Type B pancreatic cell (in vitro differentiated cells): ENCODE measurements around the gene FDPS. TPM values are rescaled to one million over a fixed set of nuclear protein-coding genes. Genes with fewer than 3 reads are reported as not detected.

Experiments used
- DNase-seq: peaks from one replicate; pipeline ENCODE4 v3.0.0; 2021; ENCODE audit warnings: mixed read lengths; ENCODE audit not compliant: unreplicated experiment; ENCODE audit errors: extremely low spot score
- H3K27ac Mint-ChIP-seq: 2 replicates; pipeline ENCODE4 v1.8.0; 2021; ENCODE audit warnings: mild to moderate bottlenecking, mixed read lengths
- H3K27me3 Mint-ChIP-seq: 2 replicates; pipeline ENCODE4 v1.8.0; 2021; ENCODE audit warnings: mixed read lengths
- H3K36me3 Mint-ChIP-seq: 2 replicates; pipeline ENCODE4 v1.8.0; 2021; ENCODE audit warnings: mixed read lengths
- H3K4me1 Mint-ChIP-seq: one replicate; pipeline ENCODE4 v1.8.0; 2021; ENCODE audit warnings: mixed read lengths; ENCODE audit not compliant: unreplicated experiment
- H3K4me3 Mint-ChIP-seq: 2 replicates; pipeline ENCODE4 v1.8.0; 2021; ENCODE audit warnings: mild to moderate bottlenecking, mixed read lengths
- H3K9me3 Mint-ChIP-seq: 2 replicates; pipeline ENCODE4 v1.8.0; 2021; ENCODE audit warnings: mixed read lengths
- total RNA-seq: library from RNA; stranded (reverse); gene quantifications from 2 replicates; pipeline ENCODE4 v1.2.1, GENCODE V29; 2021; ENCODE audit warnings: low replicate concordance
- TF ChIP-seq, protein P1 (sequence below): fragments of 200-600 bp; sonication (generic); conservative IDR thresholded peaks from 2 replicates; pipeline ENCODE4 v1.5.0; 2021; ENCODE audit warnings: antibody characterized with exemption, mild to moderate bottlenecking

FDPS gene
- total RNA-seq, 1 donor from 2014 or later: 183 TPM

DNA sequence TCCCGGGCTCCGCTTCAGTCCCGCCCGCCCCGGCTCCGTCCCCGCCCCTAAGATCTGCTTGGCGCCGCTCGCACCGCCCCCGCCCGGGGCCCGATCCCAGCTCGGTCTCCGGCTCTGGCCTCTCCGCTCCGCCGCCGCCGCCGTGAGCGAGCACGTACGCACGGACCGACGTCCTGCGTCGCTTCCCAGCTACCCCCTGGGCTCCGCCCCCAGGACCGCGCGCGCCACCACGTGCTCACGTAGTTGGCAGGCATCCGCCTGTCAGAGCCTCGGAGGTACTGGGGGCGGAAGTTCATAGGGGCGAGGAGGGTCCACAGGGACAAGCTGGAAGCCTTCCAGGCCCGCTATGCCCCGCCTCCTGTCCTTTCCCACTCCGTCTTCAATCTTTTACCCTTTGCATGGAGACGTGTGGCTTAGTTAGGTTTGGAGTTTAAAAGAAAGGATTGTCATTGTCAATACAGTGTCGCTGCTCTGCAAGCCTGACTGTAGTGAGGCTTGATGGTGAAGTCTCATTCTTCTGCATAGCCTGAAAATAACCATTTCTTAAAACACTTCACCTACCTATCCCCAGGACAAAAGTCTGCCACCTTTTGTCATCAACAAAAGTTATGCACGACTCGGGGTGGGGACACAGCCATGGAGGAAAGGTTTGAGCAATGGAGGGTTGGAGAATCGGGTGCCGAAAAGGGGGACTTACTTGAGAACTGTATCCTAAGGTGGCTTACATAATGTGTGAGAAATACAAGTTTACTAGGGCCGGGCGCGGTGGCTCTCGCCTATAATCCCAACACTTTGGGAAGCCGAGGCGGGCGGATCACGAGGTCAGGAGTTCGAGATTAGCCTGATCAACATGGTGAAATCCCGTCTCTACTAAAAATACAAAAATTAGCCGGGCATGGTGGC, 35.1 kb upstream of the FDPS start, which contains the start of gene CLK2:
CLK2 (minus strand) TSS at position 162 of the 903 bp plus-strand sequence. CDS start 2,527 bp downstream, outside the sequence.
- H3K36me3 Mint-ChIP-seq: peaks cover 13% of the 10 kb centered on the region
- no peaks in the 10 kb centered on the region for H3K27me3 Mint-ChIP-seq
- TF ChIP-seq, protein P1, sequence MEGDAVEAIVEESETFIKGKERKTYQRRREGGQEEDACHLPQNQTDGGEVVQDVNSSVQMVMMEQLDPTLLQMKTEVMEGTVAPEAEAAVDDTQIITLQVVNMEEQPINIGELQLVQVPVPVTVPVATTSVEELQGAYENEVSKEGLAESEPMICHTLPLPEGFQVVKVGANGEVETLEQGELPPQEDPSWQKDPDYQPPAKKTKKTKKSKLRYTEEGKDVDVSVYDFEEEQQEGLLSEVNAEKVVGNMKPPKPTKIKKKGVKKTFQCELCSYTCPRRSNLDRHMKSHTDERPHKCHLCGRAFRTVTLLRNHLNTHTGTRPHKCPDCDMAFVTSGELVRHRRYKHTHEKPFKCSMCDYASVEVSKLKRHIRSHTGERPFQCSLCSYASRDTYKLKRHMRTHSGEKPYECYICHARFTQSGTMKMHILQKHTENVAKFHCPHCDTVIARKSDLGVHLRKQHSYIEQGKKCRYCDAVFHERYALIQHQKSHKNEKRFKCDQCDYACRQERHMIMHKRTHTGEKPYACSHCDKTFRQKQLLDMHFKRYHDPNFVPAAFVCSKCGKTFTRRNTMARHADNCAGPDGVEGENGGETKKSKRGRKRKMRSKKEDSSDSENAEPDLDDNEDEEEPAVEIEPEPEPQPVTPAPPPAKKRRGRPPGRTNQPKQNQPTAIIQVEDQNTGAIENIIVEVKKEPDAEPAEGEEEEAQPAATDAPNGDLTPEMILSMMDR: no peak
- peaks cover 34% of the 10 kb centered on the region for H3K4me1 Mint-ChIP-seq
- peak within 1 kb of the TSS; percentile 94 for H3K4me3 Mint-ChIP-seq
- H3K27ac Mint-ChIP-seq: peak within 1 kb of the TSS; percentile 92
- H3K9me3 Mint-ChIP-seq: no peaks in the 10 kb centered on the region
- peak; percentile 98 for DNase-seq

- Mint-ChIP-seq H3K4me1 (peaks cover 37% of the 10 kb centered on the region), H3K27ac (no peak within 1 kb of the TSS), H3K36me3 (peaks cover 12% of the 10 kb centered on the region), H3K27me3 (no peaks in the 10 kb centered on the region), H3K4me3 (peak within 1 kb of the TSS; percentile 80), H3K9me3 (no peaks in the 10 kb centered on the region)
- DNase-seq: peak; percentile 99
- TF ChIP-seq, protein P1: peak; percentile 74
Observed at GRCh38 chr1:155277070-155277901, 31.4 kb upstream of the FDPS start, which contains the start of gene HCN3. Gene HCN3, plus strand, starts transcription at chr1:155277463. Its CDS starts 128 bp downstream, at chr1:155277591.

GRCh38 chr1:155277902-155278688, 30.6 kb upstream of the FDPS start:
- Mint-ChIP-seq H3K36me3 (peaks cover 10% of the 10 kb centered on the region), H3K27me3 (no peaks in the 10 kb centered on the region), H3K4me3 (peak overlapping the region; percentile 80), H3K9me3 (no peaks in the 10 kb centered on the region), H3K27ac (no peak overlapping the region), H3K4me1 (peaks cover 30% of the 10 kb centered on the region)
- TF ChIP-seq, protein P1: peak; percentile 62
- no peak for DNase-seq

DNA sequence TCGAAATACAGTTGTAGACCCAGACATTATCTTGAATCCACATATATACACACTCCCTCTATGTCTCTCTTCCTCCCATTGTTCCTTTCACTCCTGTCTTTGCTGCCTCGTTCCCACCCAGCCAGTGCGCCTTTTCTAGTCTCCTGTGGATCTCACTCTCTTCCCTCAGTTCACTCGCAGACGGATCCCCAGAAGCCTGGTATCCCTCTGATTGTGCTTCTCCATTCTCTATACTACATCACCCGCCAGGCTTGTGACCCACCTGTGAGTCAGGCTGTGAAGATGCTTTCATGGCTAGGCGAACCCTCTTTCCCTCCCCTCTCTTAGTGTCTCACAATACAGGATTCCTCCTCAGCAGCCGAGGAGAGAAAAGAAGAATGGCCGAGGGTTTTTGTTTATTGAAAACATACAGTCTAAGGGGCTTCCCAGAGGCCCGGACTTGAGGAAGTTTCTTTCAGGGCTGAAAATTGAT, 29.9 kb upstream of the FDPS start:
- H3K27ac Mint-ChIP-seq: no peak overlapping the region
- H3K27me3 Mint-ChIP-seq: no peaks in the 10 kb centered on the region
- H3K4me1 Mint-ChIP-seq: peaks cover 26% of the 10 kb centered on the region
- TF ChIP-seq, protein P1: no peak
- H3K36me3 Mint-ChIP-seq: peaks cover 10% of the 10 kb centered on the region
- no peak for DNase-seq
- H3K9me3 Mint-ChIP-seq: no peaks in the 10 kb centered on the region
- H3K4me3 Mint-ChIP-seq: peak overlapping the region; percentile 80

DNA sequence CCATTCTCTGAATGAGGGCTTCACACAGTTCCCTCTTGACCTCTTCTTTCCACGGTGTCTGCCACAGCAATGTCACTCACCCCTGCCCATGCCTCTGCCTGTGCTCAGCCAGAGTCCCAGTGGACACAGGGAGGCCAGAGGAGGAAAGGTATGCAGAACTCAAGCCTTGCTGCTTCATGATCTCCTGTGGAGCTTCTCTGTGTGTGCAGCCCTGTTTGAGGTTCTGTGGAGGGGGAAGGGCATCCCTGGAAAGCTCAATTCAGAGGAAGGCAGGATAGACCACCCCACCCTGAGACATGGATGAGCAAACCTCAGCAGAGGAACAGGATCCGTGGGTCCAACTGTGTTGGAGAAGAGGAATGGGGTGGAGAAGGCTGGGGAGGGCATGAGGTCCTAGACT, 29.4 kb upstream of the FDPS start:
- no peaks in the 10 kb centered on the region for H3K9me3 Mint-ChIP-seq
- H3K4me3 Mint-ChIP-seq: peak overlapping the region; percentile 49
- H3K4me1 Mint-ChIP-seq: peaks cover 24% of the 10 kb centered on the region
- peaks cover 10% of the 10 kb centered on the region for H3K36me3 Mint-ChIP-seq
- no peak overlapping the region for H3K27ac Mint-ChIP-seq
- no peaks in the 10 kb centered on the region for H3K27me3 Mint-ChIP-seq
- TF ChIP-seq, protein P1: no peak
- no peak for DNase-seq
